K562 (cell line): ENCODE results near the gene AIF1. TPM values are rescaled to one million over a fixed set of nuclear protein-coding genes. Genes with fewer than 3 reads are reported as not detected.

Experiments used
- ETV6 ChIP-seq, 3 experiments: fragments of 150-350 bp in 1 of 3; sonication (generic) in 1 of 3; formaldehyde crosslinking in 1 of 3; IDR thresholded peaks; 2 replicates each; pipeline versions ENCODE4 v1.6.1 to v1.8.0; 2014 to 2022; ENCODE audit warnings: borderline replicate concordance in 2 of 3, low read depth in 2 of 3, antibody characterized with exemption in 1 of 3, low read length in 1 of 3, mild to moderate bottlenecking in 1 of 3, missing genetic modification reagents in 1 of 3
- ID3 ChIP-seq, 2 experiments: fragments of 250-450 bp in 1 of 2; fragments of 450-650 bp in 1 of 2; sonication (Bioruptor Pico) in 1 of 2; IDR thresholded peaks; 2 replicates each; pipeline versions ENCODE4 v1.6.1 to v1.8.0; 2016 to 2021; ENCODE audit warnings: mild to moderate bottlenecking in 2 of 2, moderate library complexity in 2 of 2, missing compliant biosample characterization in 1 of 2, missing genetic modification characterization in 1 of 2
- KDM4B ChIP-seq, 2 experiments: fragments of 450-650 bp in 1 of 2; sonication (generic) in 1 of 2; IDR thresholded peaks; 2 replicates each; pipeline ENCODE4 v1.6.1; 2016 to 2017; ENCODE audit warnings: borderline replicate concordance in 2 of 2, antibody characterized with exemption in 1 of 2, low read depth in 1 of 2, mild to moderate bottlenecking in 1 of 2
- MTF1 ChIP-seq: fragments of 250-450 bp; sonication (Bioruptor Pico); IDR thresholded peaks from 2 replicates; pipeline ENCODE4 v1.9.0; 2021; ENCODE audit warnings: moderate library complexity, mild to moderate bottlenecking, inconsistent platforms, borderline replicate concordance
- SMARCB1 ChIP-seq: IDR thresholded peaks from 2 replicates; pipeline ENCODE4 v1.6.1; 2011; ENCODE audit warnings: improper control_type of control experiment, low read depth; ENCODE audit not compliant: insufficient read length
- TCF7 ChIP-seq: sonication (generic); IDR thresholded peaks from 2 replicates; pipeline ENCODE4 v1.6.1; 2016; ENCODE audit warnings: antibody characterized with exemption, borderline replicate concordance
- UBTF ChIP-seq, 2 experiments: IDR thresholded peaks; 2 replicates each; pipeline ENCODE4 v1.6.1; 2012; ENCODE audit warnings: improper control_type of control experiment in 2 of 2, low read depth in 2 of 2, low read length in 2 of 2, borderline replicate concordance in 1 of 2
- ZNF780A ChIP-seq: fragments of 250-450 bp; sonication (Bioruptor Pico); IDR thresholded peaks from 2 replicates; pipeline ENCODE4 v1.5.0; 2021; ENCODE audit warnings: mild to moderate bottlenecking
- polyA plus RNA-seq, 8 experiments: library from polyadenylated mRNA; depleted of rRNA in 4 of 8; stranded (reverse) in 5 of 8; unstranded in 3 of 8; fragments of >200 nt; fragmentation: Nextera tagmentation in 2 of 8; fragmentation: Illumina TruSeq in 1 of 8; extraction: Ambion mirVana in 2 of 8; extraction: Trizol in 1 of 8; gene quantifications; 2 replicates each; pipeline versions ENCODE4 v1.2.1 to v1.2.3, GENCODE V29; 2011 to 2014; ENCODE audit warnings: inconsistent platforms in 1 of 8, missing spikeins in 1 of 8
- total RNA-seq, 7 experiments: library from RNA; depleted of rRNA in 6 of 7; stranded (reverse); fragments of >200 nt in 6 of 7; fragmentation: Illumina TruSeq in 2 of 7; extraction: Trizol in 2 of 7; gene quantifications; 2 replicates each; pipeline versions ENCODE4 v1.2.1 to v1.2.3, GENCODE V29; 2011 to 2021; ENCODE audit warnings: low replicate concordance in 1 of 7

Gene AIF1
- total and polyA plus RNA-seq, 9 of the 15 experiments (the other 6 are each of a cell fraction or from before 2014, with no cell fraction given), result 9.4 to 33.4 (median 19.4) TPM

GRCh38 chr6:31580807-31581433, 34.1 kb upstream of the AIF1 start (continued):
- TF ChIP-seq SMARCB1 (no peak), MTF1 (no peak), UBTF (IDR thresholded peaks at IDR 0.05; ENCODE audit: borderline replicate concordance in 1 of 2, low read depth in 2 of 2, low read length in 2 of 2) (peak; percentile 95 to 96), ID3 (CRISPR knock-in tag; IDR thresholded peaks at IDR 0.05) (no peak), ID3 (tag; IDR thresholded peaks at IDR 0.05) (peak; percentile 73; the same call in 1 of the 2 replicates), TCF7 (no peak), KDM4B (IDR thresholded peaks at IDR 0.05; ENCODE audit: borderline replicate concordance in 2 of 2, low read depth in 1 of 2) (no peak), ETV6 (IDR thresholded peaks at IDR 0.05; ENCODE audit: borderline replicate concordance in 1 of 2, low read depth in 2 of 2, low read length in 1 of 2) (no peak), ETV6 (CRISPR knock-in tag; IDR thresholded peaks at IDR 0.05; ENCODE audit: borderline replicate concordance) (no peak), ZNF780A (no peak)
- TF ChIP-seq, all 486 proteins: peak for 152
